ENCODE measurements around the gene CHST2.

Gene CHST2

DNA sequence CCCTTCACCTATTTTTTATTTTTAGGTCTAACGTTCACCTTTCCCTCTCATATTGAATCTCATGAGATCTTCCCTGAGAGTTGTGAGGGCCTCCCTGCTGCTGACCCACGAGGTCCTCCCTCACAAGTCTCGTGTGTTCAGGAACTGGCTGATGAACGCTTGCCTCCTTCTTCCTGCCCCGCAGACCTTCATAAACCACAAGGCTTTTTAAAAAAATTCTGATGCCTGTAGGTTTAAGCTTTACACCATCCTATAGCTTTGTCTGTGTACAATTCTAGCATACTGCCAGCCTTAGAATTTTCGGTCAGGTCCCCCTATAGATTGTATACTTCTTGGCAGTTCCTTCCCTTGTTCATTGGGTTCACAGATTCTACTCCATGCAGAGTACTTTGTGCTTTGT is 50.5 kb downstream of the CHST2 start:
- DNase-seq = no peak

GRCh38 chr3:143170676-143171075 is 51.1 kb downstream of the CHST2 start:
- no peak for DNase-seq

- no peak for DNase-seq
Observed at GRCh38 chr3:143171141-143171980, 51.8 kb downstream of the CHST2 start.

DNA sequence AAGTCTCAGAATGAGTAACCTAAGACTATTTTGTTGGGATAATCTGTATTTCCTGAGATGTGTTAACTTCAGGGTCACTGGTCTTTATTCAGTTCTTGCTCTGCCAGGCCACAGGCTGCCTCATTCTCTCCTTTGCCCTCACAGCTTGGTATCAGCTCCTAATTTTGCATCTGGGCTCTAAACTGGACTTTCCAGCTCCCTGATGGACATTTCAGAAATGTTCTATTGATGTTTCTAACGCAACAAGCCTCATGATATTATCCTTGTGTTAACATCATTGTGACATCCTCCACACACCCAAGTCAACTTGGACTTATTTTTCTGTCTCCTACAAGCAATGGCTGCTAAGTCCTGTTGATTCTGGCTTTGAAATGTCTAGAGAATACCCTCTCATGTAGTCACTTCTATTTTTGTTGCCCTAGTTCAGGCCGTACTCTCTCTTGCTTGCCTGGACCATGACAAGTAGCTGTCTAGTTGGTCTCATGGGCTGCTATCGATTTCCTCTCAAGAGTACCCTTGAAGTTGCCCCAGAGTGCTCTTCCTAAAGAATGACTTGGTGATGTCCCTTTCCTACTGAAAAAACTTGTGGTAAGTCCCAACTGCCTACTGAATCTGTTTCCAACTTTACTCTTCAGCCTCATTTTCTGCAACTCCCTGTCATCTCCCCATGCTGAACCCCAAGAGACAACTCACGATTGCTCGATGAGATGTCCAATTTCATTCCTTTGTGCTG is 52.7 kb downstream of the CHST2 start:
- no peak for DNase-seq

DNA sequence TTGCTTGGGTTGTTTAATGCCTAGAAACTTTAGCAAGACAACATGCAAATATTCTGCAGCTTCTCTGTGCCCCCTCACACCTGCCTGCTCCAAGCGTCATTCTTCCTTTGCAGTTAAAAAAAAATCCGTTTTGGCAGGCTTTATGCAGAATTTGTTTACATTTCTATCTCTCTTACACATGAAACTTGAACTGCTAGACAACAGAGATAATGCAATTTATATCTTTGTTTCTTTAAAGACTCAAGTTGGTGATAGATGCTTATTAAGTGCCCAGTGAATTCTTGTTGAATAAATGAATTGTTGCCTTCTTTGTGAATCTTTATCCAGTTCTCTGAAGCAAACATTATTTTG is 53.2 kb downstream of the CHST2 start:
- no peak for DNase-seq

GRCh38 chr3:143173242-143173641 is 53.7 kb downstream of the CHST2 start:
- DNase-seq = no peak
